Upper lobe of left lung (tissue), 4 donors: ENCODE measurements around the gene AMPD3.

Source experiments
- CTCF ChIP-seq, 6 experiments: fragments of 450-650 bp in 4 of 6; fragments of 200-600 bp in 2 of 6; sonication (generic) in 2 of 6; IDR thresholded peaks; one replicate each; pipeline ENCODE4 v1.5.1; 2016 to 2019; ENCODE audit warnings: antibody characterized with exemption in 6 of 6
- EP300 ChIP-seq, 4 donors: sonication (generic); formaldehyde crosslinking; IDR thresholded peaks; one replicate each; pipeline ENCODE4 v1.5.1; 2017; ENCODE audit warnings: antibody characterized with exemption in 4 of 4, control low read depth in 2 of 4
- POLR2A ChIP-seq, 4 donors: fragments of 450-650 bp; IDR thresholded peaks; one replicate each; pipeline ENCODE4 v1.5.1; 2016 to 2017; ENCODE audit warnings: antibody characterized with exemption in 4 of 4, mild to moderate bottlenecking in 2 of 4

- TF ChIP-seq POLR2A (IDR thresholded peaks at IDR 0.05) (no peak), CTCF (IDR thresholded peaks at IDR 0.05) (no peak), EP300 (IDR thresholded peaks at IDR 0.05) (no peak)
These were observed 50.4 kb downstream of the AMPD3 start for GRCh38 chr11:10505278-10506007.
